Measurements from ENCODE around the gene TRABD2A. TPM values are rescaled to one million over a fixed set of nuclear protein-coding genes. Genes with fewer than 3 reads are reported as not detected.
"Not testable (repeated sequence)": the region's sequence is repeated elsewhere in the genome, so short reads cannot be mapped to it uniquely, and the experiment has no call there.

Gene TRABD2A
- total and polyA plus RNA-seq, 3 experiments from 2014 or later: 20.3 to 36.6 (median 20.8) TPM

- Mint-ChIP-seq H3K9me3 (no peaks in the 10 kb centered on the region), H3K36me3 (peaks cover 8 to 28% (median 12%) of the 10 kb centered on the region in 3 donors), H3K4me3 (no peak overlapping the region), H3K27me3 (no peaks in the 10 kb centered on the region), H3K27ac (peak overlapping the region; percentile 27 to 84 (median 54)), H3K4me1 (peaks cover 38 to 78% (median 55%) of the 10 kb centered on the region in 3 donors)
- no peak for DNase-seq
- ChIA-PET CTCF (interaction anchor here (0.8 to 5.8 kb wide), 5 partner anchors 10 to 129 kb away, joined by 3 to 35 read pairs (median 3); partner anchors contain the start of gene TRABD2A), POLR2A (interaction anchor here (1.2 kb wide), 1 partner anchor 9 kb away, joined by 3 read pairs; no protein-coding TSS in a partner anchor)
- H3K4me3 ChIP-seq (ENCODE audit: low read length): peak overlapping the region; percentile 15
- H3K27me3 ChIP-seq (ENCODE audit: insufficient read depth, low read length, poor library complexity, severe bottlenecking): no peaks in the 10 kb centered on the region
- H3K9me3 ChIP-seq (ENCODE audit: low read length): no peaks in the 10 kb centered on the region
- peaks cover 6% of the 10 kb centered on the region for H3K36me3 ChIP-seq (ENCODE audit: insufficient read depth, low read length)
- H3K4me1 ChIP-seq (ENCODE audit: insufficient read depth, low read length): peaks cover 72% of the 10 kb centered on the region
- H3K27ac ChIP-seq (ENCODE audit: low read depth, low read length): no peak overlapping the region
These were observed 10.6 kb downstream of the TRABD2A start for GRCh38 chr2:84870306-84870705.

- H3K4me1 Mint-ChIP-seq: peaks cover 39 to 75% (median 51%) of the 10 kb centered on the region in 3 donors
- H3K4me1 ChIP-seq (ENCODE audit: insufficient read depth, low read length): peaks cover 71% of the 10 kb centered on the region
- POLR2A ChIA-PET: interaction anchor here (1.4 kb wide), 1 partner anchor 14 kb away, joined by 5 read pairs; no protein-coding TSS in a partner anchor
These were observed 12.6 kb downstream of the TRABD2A start for GRCh38 chr2:84868327-84868726.

GRCh38 chr2:84866122-84866521 lies 14.8 kb downstream of the TRABD2A start:
- Mint-ChIP-seq H3K27ac (peak overlapping the region in 3 of 8 donors; percentile 29 to 79 (median 66)), H3K4me3 (no peak overlapping the region), H3K9me3 (no peaks in the 10 kb centered on the region), H3K36me3 (peaks cover 7 to 24% (median 8%) of the 10 kb centered on the region in 3 donors), H3K4me1 (peaks cover 55 to 82% (median 62%) of the 10 kb centered on the region in 3 donors), H3K27me3 (no peaks in the 10 kb centered on the region)
- CTCF ChIA-PET: interaction anchor here (0.8 to 2.5 kb wide), 6 partner anchors 11 to 368 kb away, joined by 3 to 23 read pairs (median 4); no protein-coding TSS in a partner anchor
- Histone ChIP-seq H3K27me3 (ENCODE audit: insufficient read depth, low read length, poor library complexity, severe bottlenecking) (no peaks in the 10 kb centered on the region), H3K4me1 (ENCODE audit: insufficient read depth, low read length) (peaks cover 73% of the 10 kb centered on the region), H3K36me3 (ENCODE audit: insufficient read depth, low read length) (peaks cover 6% of the 10 kb centered on the region), H3K4me3 (ENCODE audit: low read length) (no peak overlapping the region), H3K9me3 (ENCODE audit: low read length) (no peaks in the 10 kb centered on the region), H3K27ac (ENCODE audit: low read depth, low read length) (no peak overlapping the region)
- no peak for DNase-seq
- POLR2A ChIA-PET: no interaction called here

More at GRCh38 chr2:84868327-84868726, 12.6 kb downstream of the TRABD2A start:
- H3K4me3 ChIP-seq (ENCODE audit: low read length); H3K27me3 ChIP-seq (ENCODE audit: insufficient read depth, low read length, poor library complexity, severe bottlenecking); H3K27ac ChIP-seq (ENCODE audit: low read depth, low read length); H3K9me3 ChIP-seq (ENCODE audit: low read length); H3K27ac Mint-ChIP-seq; H3K9me3 Mint-ChIP-seq; DNase-seq; H3K36me3 ChIP-seq (ENCODE audit: insufficient read depth, low read length); H3K4me3 Mint-ChIP-seq; H3K27me3 Mint-ChIP-seq: not testable (repeated sequence)
- peaks cover 7 to 21% (median 8%) of the 10 kb centered on the region in 3 donors for H3K36me3 Mint-ChIP-seq
- CTCF ChIA-PET: interaction anchor here (0.9 to 5.8 kb wide), 3 partner anchors 13 to 127 kb away, joined by 3 to 35 read pairs (median 3); no protein-coding TSS in a partner anchor

GRCh38 chr2:84865181-84865783 lies 15.6 kb downstream of the TRABD2A start:
- peaks cover 72% of the 10 kb centered on the region for H3K4me1 ChIP-seq (ENCODE audit: insufficient read depth, low read length)
- Mint-ChIP-seq H3K9me3 (no peaks in the 10 kb centered on the region), H3K27me3 (no peaks in the 10 kb centered on the region), H3K27ac (peak overlapping the region; percentile 41 to 88 (median 70)), H3K4me1 (peaks cover 54 to 82% (median 63%) of the 10 kb centered on the region in 3 donors), H3K36me3 (peaks cover 4 to 21% (median 5%) of the 10 kb centered on the region in 3 donors), H3K4me3 (peak overlapping the region in 2 of 7 donors; percentile 8 to 66)
- H3K27ac ChIP-seq (ENCODE audit: low read depth, low read length): no peak overlapping the region
- H3K36me3 ChIP-seq (ENCODE audit: insufficient read depth, low read length): peaks cover 4% of the 10 kb centered on the region
- no peaks in the 10 kb centered on the region for H3K9me3 ChIP-seq (ENCODE audit: low read length)
- POLR2A ChIA-PET: no interaction called here
- no peak overlapping the region for H3K4me3 ChIP-seq (ENCODE audit: low read length)
- no peaks in the 10 kb centered on the region for H3K27me3 ChIP-seq (ENCODE audit: insufficient read depth, low read length, poor library complexity, severe bottlenecking)
- CTCF ChIA-PET: interaction anchor here (0.7 to 2.5 kb wide), 18 partner anchors 12 to 368 kb away, joined by 3 to 23 read pairs (median 4); partner anchors contain the start of gene TRABD2A
- peak in 2 of 5 donors; percentile 50 to 58 for DNase-seq

GRCh38 chr2:84862006-84862405 lies 18.9 kb downstream of the TRABD2A start:
- Mint-ChIP-seq H3K27me3 (no peaks in the 10 kb centered on the region), H3K9me3 (no peaks in the 10 kb centered on the region), H3K4me1 (peaks cover 78 to 94% (median 83%) of the 10 kb centered on the region in 3 donors), H3K4me3 (no peak overlapping the region), H3K36me3 (peaks cover 4 to 13% (median 10%) of the 10 kb centered on the region in 3 donors), H3K27ac (peak overlapping the region in 7 of 8 donors; percentile 6 to 75 (median 54))
- Histone ChIP-seq H3K27me3 (ENCODE audit: insufficient read depth, low read length, poor library complexity, severe bottlenecking) (no peaks in the 10 kb centered on the region), H3K4me1 (ENCODE audit: insufficient read depth, low read length) (peaks cover 93% of the 10 kb centered on the region), H3K9me3 (ENCODE audit: low read length) (no peaks in the 10 kb centered on the region), H3K4me3 (ENCODE audit: low read length) (peak overlapping the region; percentile 14), H3K27ac (ENCODE audit: low read depth, low read length) (no peak overlapping the region), H3K36me3 (ENCODE audit: insufficient read depth, low read length) (no peaks in the 10 kb centered on the region)
- CTCF ChIA-PET: interaction anchor here (1.2 to 4.1 kb wide), 8 partner anchors 12 to 364 kb away, joined by 3 to 26 read pairs (median 8); partner anchors contain the start of gene TRABD2A
- no peak for DNase-seq
- POLR2A ChIA-PET: interaction anchor here (0.8 kb wide), 1 partner anchor 9 kb away, joined by 3 read pairs; no protein-coding TSS in a partner anchor

- Mint-ChIP-seq H3K36me3 (peaks cover 6 to 16% (median 10%) of the 10 kb centered on the region in 3 donors), H3K27ac (peak overlapping the region; percentile 13 to 78 (median 62)), H3K4me1 (peaks cover 79 to 94% (median 87%) of the 10 kb centered on the region in 3 donors), H3K27me3 (no peaks in the 10 kb centered on the region), H3K9me3 (no peaks in the 10 kb centered on the region), H3K4me3 (peak overlapping the region in 2 of 7 donors; percentile 33 to 62)
- no peak for DNase-seq
- no peaks in the 10 kb centered on the region for H3K9me3 ChIP-seq (ENCODE audit: low read length)
- POLR2A ChIA-PET: no interaction called here
- no peaks in the 10 kb centered on the region for H3K36me3 ChIP-seq (ENCODE audit: insufficient read depth, low read length)
- peak overlapping the region; percentile 14 for H3K4me3 ChIP-seq (ENCODE audit: low read length)
- no peaks in the 10 kb centered on the region for H3K27me3 ChIP-seq (ENCODE audit: insufficient read depth, low read length, poor library complexity, severe bottlenecking)
- H3K27ac ChIP-seq (ENCODE audit: low read depth, low read length): no peak overlapping the region
- CTCF ChIA-PET: interaction anchor here (1.2 to 4.1 kb wide), 8 partner anchors 12 to 364 kb away, joined by 3 to 26 read pairs (median 8); partner anchors contain the start of gene TRABD2A
- H3K4me1 ChIP-seq (ENCODE audit: insufficient read depth, low read length): peaks cover 93% of the 10 kb centered on the region
These were observed 19.3 kb downstream of the TRABD2A start for GRCh38 chr2:84861539-84861938.

- H3K36me3 Mint-ChIP-seq: peaks cover 11 to 24% (median 15%) of the 10 kb centered on the region in 3 donors
- H3K9me3 ChIP-seq (ENCODE audit: low read length): no peaks in the 10 kb centered on the region
- no peaks in the 10 kb centered on the region for H3K27me3 Mint-ChIP-seq
- H3K27ac Mint-ChIP-seq: peak overlapping the region; percentile 15 to 81 (median 74)
- no peak overlapping the region for H3K27ac ChIP-seq (ENCODE audit: low read depth, low read length)
- CTCF ChIA-PET: interaction anchor here (1.3 to 4.2 kb wide), 5 partner anchors 10 to 117 kb away, joined by 3 to 17 read pairs (median 11); no protein-coding TSS in a partner anchor
- peaks cover 85 to 94% (median 93%) of the 10 kb centered on the region in 3 donors for H3K4me1 Mint-ChIP-seq
- POLR2A ChIA-PET: interaction anchor here (0.6 kb wide), 1 partner anchor 178 kb away, joined by 3 read pairs; no protein-coding TSS in a partner anchor
- no peaks in the 10 kb centered on the region for H3K36me3 ChIP-seq (ENCODE audit: insufficient read depth, low read length)
- peak overlapping the region; percentile 1 to 76 (median 54) for H3K4me3 Mint-ChIP-seq
- H3K4me1 ChIP-seq (ENCODE audit: insufficient read depth, low read length): peaks cover 92% of the 10 kb centered on the region
- no peak for DNase-seq
- peak overlapping the region; percentile 26 for H3K4me3 ChIP-seq (ENCODE audit: low read length)
- no peaks in the 10 kb centered on the region for H3K27me3 ChIP-seq (ENCODE audit: insufficient read depth, low read length, poor library complexity, severe bottlenecking)
- peaks cover 0 to 3% (median 0%) of the 10 kb centered on the region in 5 donors for H3K9me3 Mint-ChIP-seq
These were observed 21.9 kb downstream of the TRABD2A start for GRCh38 chr2:84858937-84859336.
